ENCODE measurements around the gene METTL17. TPM values are rescaled to one million over a fixed set of nuclear protein-coding genes. Genes with fewer than 3 reads are reported as not detected.
A peak's percentile ranks its signal among the peaks of the same experiment; 100 is the strongest.

METTL17 gene
- total RNA-seq, 1 donor from 2014 or later: 63.5 TPM

GRCh38 chr14:20970983-20971704 lies 18.6 kb upstream of the METTL17 start:
- DNase-seq (ENCODE audit: low read depth): no peak
- H3K4me3 ChIP-seq (ENCODE audit: low read depth, low read length): peak overlapping the region; percentile 72

GRCh38 chr14:20971705-20972021 lies 18.1 kb upstream of the METTL17 start:
- H3K4me3 ChIP-seq (ENCODE audit: low read depth, low read length): peak overlapping the region; percentile 72
- TF ChIP-seq, protein P1, sequence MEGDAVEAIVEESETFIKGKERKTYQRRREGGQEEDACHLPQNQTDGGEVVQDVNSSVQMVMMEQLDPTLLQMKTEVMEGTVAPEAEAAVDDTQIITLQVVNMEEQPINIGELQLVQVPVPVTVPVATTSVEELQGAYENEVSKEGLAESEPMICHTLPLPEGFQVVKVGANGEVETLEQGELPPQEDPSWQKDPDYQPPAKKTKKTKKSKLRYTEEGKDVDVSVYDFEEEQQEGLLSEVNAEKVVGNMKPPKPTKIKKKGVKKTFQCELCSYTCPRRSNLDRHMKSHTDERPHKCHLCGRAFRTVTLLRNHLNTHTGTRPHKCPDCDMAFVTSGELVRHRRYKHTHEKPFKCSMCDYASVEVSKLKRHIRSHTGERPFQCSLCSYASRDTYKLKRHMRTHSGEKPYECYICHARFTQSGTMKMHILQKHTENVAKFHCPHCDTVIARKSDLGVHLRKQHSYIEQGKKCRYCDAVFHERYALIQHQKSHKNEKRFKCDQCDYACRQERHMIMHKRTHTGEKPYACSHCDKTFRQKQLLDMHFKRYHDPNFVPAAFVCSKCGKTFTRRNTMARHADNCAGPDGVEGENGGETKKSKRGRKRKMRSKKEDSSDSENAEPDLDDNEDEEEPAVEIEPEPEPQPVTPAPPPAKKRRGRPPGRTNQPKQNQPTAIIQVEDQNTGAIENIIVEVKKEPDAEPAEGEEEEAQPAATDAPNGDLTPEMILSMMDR (conservative IDR thresholded peaks at IDR 0.05; ENCODE audit: low read depth, low read length): no peak
- DNase-seq (ENCODE audit: low read depth): no peak

More at GRCh38 chr14:20970983-20971704, 18.6 kb upstream of the METTL17 start:
- TF ChIP-seq, protein P1 (conservative IDR thresholded peaks at IDR 0.05; ENCODE audit: low read depth, low read length): peak; percentile 97

GRCh38 chr14:20973501-20973900 lies 16.3 kb upstream of the METTL17 start:
- DNase-seq (ENCODE audit: low read depth): no peak
- TF ChIP-seq, protein P1 (conservative IDR thresholded peaks at IDR 0.05; ENCODE audit: low read depth, low read length): no peak
- H3K4me3 ChIP-seq (ENCODE audit: low read depth, low read length): no peak overlapping the region

DNA sequence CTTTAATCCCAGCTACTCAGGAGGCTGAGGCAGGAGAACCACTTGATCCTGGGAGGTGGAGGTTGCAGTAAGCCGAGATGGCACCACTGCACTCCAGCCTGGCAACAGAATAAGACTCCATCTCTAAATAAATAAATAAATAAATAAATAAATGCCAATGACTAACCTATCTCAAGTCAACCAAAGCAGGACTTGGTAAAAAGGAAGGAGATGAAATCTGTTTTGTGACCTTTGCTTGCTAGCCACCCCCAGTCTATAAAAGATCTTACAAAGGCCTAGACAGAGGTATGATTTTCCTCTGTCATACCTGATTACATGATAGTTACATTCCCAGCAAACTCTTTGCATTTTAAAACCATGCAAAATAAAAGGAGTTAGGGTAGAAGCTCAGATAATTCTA lies 13.5 kb upstream of the METTL17 start:
- TF ChIP-seq, protein P1 (conservative IDR thresholded peaks at IDR 0.05; ENCODE audit: low read depth, low read length): no peak
- H3K4me3 ChIP-seq (ENCODE audit: low read depth, low read length): no peak overlapping the region
- DNase-seq (ENCODE audit: low read depth): no peak

GRCh38 chr14:20978687-20979086 lies 11.1 kb upstream of the METTL17 start:
- DNase-seq (ENCODE audit: low read depth): no peak
- TF ChIP-seq, protein P1 (conservative IDR thresholded peaks at IDR 0.05; ENCODE audit: low read depth, low read length): no peak
- no peak overlapping the region for H3K4me3 ChIP-seq (ENCODE audit: low read depth, low read length)

GRCh38 chr14:20980906-20981305 lies 8.9 kb upstream of the METTL17 start:
- DNase-seq (ENCODE audit: low read depth): no peak
- TF ChIP-seq, protein P1 (conservative IDR thresholded peaks at IDR 0.05; ENCODE audit: low read depth, low read length): no peak
- no peak overlapping the region for H3K4me3 ChIP-seq (ENCODE audit: low read depth, low read length)
